Activated CD8-positive, alpha-beta memory T cell treated with anti-CD3 and anti-CD28 coated beads, Interleukin-2, amount 50 U/mL, for 48 hours (primary cell): ENCODE results near the gene CALD1.

ENCODE experiments used
- DNase-seq: peaks from one replicate; pipeline ENCODE4 v3.0.0-alpha.2; 2020

Gene CALD1

GRCh38 chr7:134789967-134790685 is 10.7 kb downstream of the CALD1 start:
- DNase-seq = no peak

GRCh38 chr7:134792968-134793367 is 13.5 kb downstream of the CALD1 start:
- DNase-seq = no peak

GRCh38 chr7:134795231-134795630 is 15.8 kb downstream of the CALD1 start:
- DNase-seq = no peak

GRCh38 chr7:134798155-134798554 is 18.7 kb downstream of the CALD1 start:
- DNase-seq = no peak

GRCh38 chr7:134799377-134799776 is 19.9 kb downstream of the CALD1 start:
- no peak for DNase-seq

- no peak for DNase-seq
Measured at GRCh38 chr7:134802762-134803161, 23.3 kb downstream of the CALD1 start.

- no peak for DNase-seq
Measured at GRCh38 chr7:134804351-134804750, 24.9 kb downstream of the CALD1 start.

- no peak for DNase-seq
Measured at GRCh38 chr7:134804854-134805253, 25.4 kb downstream of the CALD1 start.

- DNase-seq = no peak
Measured at GRCh38 chr7:134806197-134806596, 26.8 kb downstream of the CALD1 start.

- DNase-seq = no peak
Measured at GRCh38 chr7:134809616-134810015, 30.2 kb downstream of the CALD1 start.

- DNase-seq = no peak
Measured at GRCh38 chr7:134811765-134812164, 32.3 kb downstream of the CALD1 start.

- no peak for DNase-seq
Measured at GRCh38 chr7:134813663-134814396, 34.4 kb downstream of the CALD1 start.

GRCh38 chr7:134814730-134815364 is 35.4 kb downstream of the CALD1 start:
- no peak for DNase-seq

- DNase-seq = no peak
Measured at GRCh38 chr7:134818613-134819345, 39.3 kb downstream of the CALD1 start.

GRCh38 chr7:134819401-134819800 is 40.0 kb downstream of the CALD1 start:
- DNase-seq = no peak

GRCh38 chr7:134820295-134820694 is 40.9 kb downstream of the CALD1 start:
- DNase-seq = no peak

- no peak for DNase-seq
Measured at GRCh38 chr7:134820778-134821177, 41.3 kb downstream of the CALD1 start.

- no peak for DNase-seq
Measured at GRCh38 chr7:134823400-134823799, 44.0 kb downstream of the CALD1 start.

- DNase-seq = no peak
Measured at GRCh38 chr7:134825666-134826065, 46.2 kb downstream of the CALD1 start.

GRCh38 chr7:134826105-134826504 is 46.7 kb downstream of the CALD1 start:
- no peak for DNase-seq

- no peak for DNase-seq
Measured at GRCh38 chr7:134827436-134827835, 48.0 kb downstream of the CALD1 start.

GRCh38 chr7:134827889-134828288 is 48.5 kb downstream of the CALD1 start:
- DNase-seq = no peak

- no peak for DNase-seq
Measured at GRCh38 chr7:134828361-134828760, 48.9 kb downstream of the CALD1 start.
